Measurements from ENCODE around the gene TGIF1. TPM values are rescaled to one million over a fixed set of nuclear protein-coding genes. Genes with fewer than 3 reads are reported as not detected.

Gene TGIF1
- total RNA-seq, 1 experiment from 2014 or later, result 242 TPM

DNA sequence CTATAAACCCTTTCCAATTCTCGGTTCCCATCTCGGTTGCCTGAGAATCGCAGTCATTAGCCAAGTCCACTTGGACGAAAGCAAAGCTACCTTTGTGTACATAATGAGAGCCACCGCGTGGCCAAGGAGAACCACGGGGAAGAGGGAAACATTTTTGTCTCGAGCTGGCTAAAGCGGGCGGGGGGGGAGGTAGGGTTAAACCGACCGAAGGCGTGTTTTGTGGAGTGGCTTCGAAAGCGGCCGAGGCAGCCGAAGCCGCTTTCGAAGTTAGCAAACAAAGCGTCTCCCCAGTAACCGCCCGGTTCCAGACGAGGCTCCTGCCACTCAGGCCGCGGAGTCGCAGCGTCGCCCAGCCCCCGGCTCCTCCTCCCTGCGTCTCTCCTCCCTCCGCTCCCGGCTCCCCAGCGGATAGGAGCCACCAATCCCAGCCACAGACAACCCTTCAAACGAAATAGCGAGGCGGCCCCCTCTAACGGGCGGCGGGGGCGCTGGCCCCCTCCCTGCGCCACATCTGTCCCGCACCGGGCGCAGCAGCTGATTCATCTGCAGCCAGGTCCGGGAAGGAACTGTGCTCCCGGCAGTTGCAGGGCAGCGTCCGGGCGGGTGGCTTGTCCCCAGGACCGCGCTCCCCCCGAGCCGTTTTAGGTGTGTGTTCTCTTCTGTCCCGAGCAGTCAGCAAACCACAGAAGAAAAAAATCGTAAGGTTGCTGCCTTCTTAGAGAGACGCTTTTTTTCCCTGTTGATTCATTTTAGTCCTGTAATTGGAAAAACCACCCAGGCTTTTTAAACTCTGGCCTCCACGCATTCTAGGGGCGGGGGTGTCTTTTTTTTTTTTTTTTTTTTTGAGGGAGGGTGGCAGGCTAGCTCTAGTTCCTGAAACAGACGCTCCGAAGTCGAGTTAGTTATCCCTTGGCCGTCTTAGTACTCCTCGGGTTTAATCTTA lies 1.8 kb upstream of the TGIF1 start:
- Histone ChIP-seq H3K9ac (ENCODE audit: low read length) (peak overlapping the region; percentile 79), H3K4me2 (ENCODE audit: low read length) (peak overlapping the region; percentile 87), H3K36me3 (ENCODE audit: control insufficient read depth in 1 of 2, insufficient read depth in 2 of 2, low read length in 2 of 2) (peaks cover 0 to 22% of the 10 kb centered on the region in 2 experiments; a peak in 2 of 4 replicates), H3K9me2 (ENCODE audit: insufficient read depth) (no peaks in the 10 kb centered on the region), H2AFZ (ENCODE audit: low read depth, low read length, poor library complexity, severe bottlenecking) (no peak overlapping the region), H3K27ac (ENCODE audit: low read depth, low read length) (peak overlapping the region; percentile 90), H3K79me2 (ENCODE audit: insufficient read depth, low read length) (peaks cover 52% of the 10 kb centered on the region), H4K20me1 (ENCODE audit: insufficient read depth) (no peaks in the 10 kb centered on the region), H3K27me3 (ENCODE audit: insufficient read depth, low read length) (no peaks in the 10 kb centered on the region), H3K4me3 (replicated peaks in 1 of 2; ENCODE audit: low read depth in 1 of 2, low read length in 2 of 2) (peak overlapping the region; percentile 78 to 85), H3K9me3 (ENCODE audit: control insufficient read depth in 1 of 2, insufficient read depth in 1 of 2, low read depth in 1 of 2, low read length in 2 of 2) (no peaks in the 10 kb centered on the region), H3K4me1 (ENCODE audit: control insufficient read depth in 1 of 2, insufficient read depth in 2 of 2, low read length in 2 of 2) (peaks cover 25 to 45% of the 10 kb centered on the region in 2 experiments)
- ATAC-seq (peak; percentile 81), DNase-seq (ENCODE audit: low read depth, low spot score) (peak; percentile 92)
- no TSS peak for BruUV-seq (replicated peaks)
- POLR2A ChIA-PET, result interaction anchor here (0.7 to 3.2 kb wide), 10 partner anchors 10 to 218 kb away, joined by 3 to 16 read pairs (median 6); no protein-coding TSS in a partner anchor
- CTCF ChIA-PET, result interaction anchor here (0.9 to 2.0 kb wide), 3 partner anchors 147 to 218 kb away, joined by 3 to 6 read pairs (median 5); no protein-coding TSS in a partner anchor
- intact Hi-C loops (cut with micrococcal nuclease), result loop anchor here (5.0 to 10.0 kb wide), 5 partner anchors 63 to 204 kb away; partner anchors contain the start of gene MYL12B
- RAD21 ChIA-PET (ENCODE audit: low non-redundant PET in 1 of 2, low total read pairs in 2 of 2, uncharacterized antibody in 2 of 2, unreplicated experiment in 2 of 2), result interaction anchor here (0.5 to 0.8 kb wide), 3 partner anchors 144 to 218 kb away, joined by 4 to 6 read pairs (median 5); no protein-coding TSS in a partner anchor
- no peak for TF ChIP-seq ZNF274 (IDR thresholded peaks at IDR 0.05; ENCODE audit: low read depth, low read length)
- TF ChIP-seq TCF7L2 (IDR thresholded peaks at IDR 0.05; ENCODE audit: borderline replicate concordance, extremely low read depth, insufficient read depth, insufficient read length), result peak; percentile 100
- no peak for TF ChIP-seq YY1 (IDR thresholded peaks at IDR 0.05; ENCODE audit: extremely low read depth, insufficient replicate concordance, low read depth, low read length)
- TF ChIP-seq, protein P1, sequence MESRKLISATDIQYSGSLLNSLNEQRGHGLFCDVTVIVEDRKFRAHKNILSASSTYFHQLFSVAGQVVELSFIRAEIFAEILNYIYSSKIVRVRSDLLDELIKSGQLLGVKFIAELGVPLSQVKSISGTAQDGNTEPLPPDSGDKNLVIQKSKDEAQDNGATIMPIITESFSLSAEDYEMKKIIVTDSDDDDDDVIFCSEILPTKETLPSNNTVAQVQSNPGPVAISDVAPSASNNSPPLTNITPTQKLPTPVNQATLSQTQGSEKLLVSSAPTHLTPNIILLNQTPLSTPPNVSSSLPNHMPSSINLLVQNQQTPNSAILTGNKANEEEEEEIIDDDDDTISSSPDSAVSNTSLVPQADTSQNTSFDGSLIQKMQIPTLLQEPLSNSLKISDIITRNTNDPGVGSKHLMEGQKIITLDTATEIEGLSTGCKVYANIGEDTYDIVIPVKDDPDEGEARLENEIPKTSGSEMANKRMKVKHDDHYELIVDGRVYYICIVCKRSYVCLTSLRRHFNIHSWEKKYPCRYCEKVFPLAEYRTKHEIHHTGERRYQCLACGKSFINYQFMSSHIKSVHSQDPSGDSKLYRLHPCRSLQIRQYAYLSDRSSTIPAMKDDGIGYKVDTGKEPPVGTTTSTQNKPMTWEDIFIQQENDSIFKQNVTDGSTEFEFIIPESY (IDR thresholded peaks at IDR 0.05; ENCODE audit: extremely low read depth, insufficient replicate concordance, low read length), result peak; percentile 57
- no peak for TF ChIP-seq SP1 (IDR thresholded peaks at IDR 0.05; ENCODE audit: low read depth)
- TF ChIP-seq POLR2AphosphoS5 (IDR thresholded peaks at IDR 0.05; ENCODE audit: low read depth, low read length), result peak; percentile 86
- no peak for TF ChIP-seq JUND (IDR thresholded peaks at IDR 0.05)
- TF ChIP-seq SIN3A (IDR thresholded peaks at IDR 0.05; ENCODE audit: low read depth), result no peak
- TF ChIP-seq, protein P2, sequence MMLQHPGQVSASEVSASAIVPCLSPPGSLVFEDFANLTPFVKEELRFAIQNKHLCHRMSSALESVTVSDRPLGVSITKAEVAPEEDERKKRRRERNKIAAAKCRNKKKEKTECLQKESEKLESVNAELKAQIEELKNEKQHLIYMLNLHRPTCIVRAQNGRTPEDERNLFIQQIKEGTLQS (IDR thresholded peaks at IDR 0.05), result no peak
- no peak for TF ChIP-seq SRF (IDR thresholded peaks at IDR 0.05; ENCODE audit: low read depth)
- TF ChIP-seq EZH2 (IDR thresholded peaks at IDR 0.05), result no peak

Measured in HCT116 (cell line).